Smooth muscle cell of the coronary artery (primary cell): ENCODE results near the gene KCMF1. TPM values are rescaled to one million over a fixed set of nuclear protein-coding genes. Genes with fewer than 3 reads are reported as not detected.

Experiments used
- total RNA-seq: library from RNA; depleted of rRNA; stranded (reverse); fragments of >200 nt; gene quantifications from 2 replicates; pipeline ENCODE4 v1.2.3, GENCODE V29; 2014; ENCODE audit warnings: low replicate concordance

Gene KCMF1
- total RNA-seq: 39.8 and 57.7 TPM in 2 replicates

GRCh38 chr2:84970868-84971509 is at the start of gene KCMF1:
Gene KCMF1 (plus strand): TSS chr2:84971161. CDS start chr2:84971452, 291 bp downstream.

Other genes with a start within 250 kb of the KCMF1 start
- gene TRABD2A, start 90.1 kb upstream of the KCMF1 start, total RNA-seq: 0.98 and 8.9 TPM in 2 replicates
- 2,721 and 14,913 TPM in 2 replicates for gene TMSB10, start 65.5 kb upstream of the KCMF1 start, total RNA-seq
- gene TCF7L1, start 162.2 kb downstream of the KCMF1 start, total RNA-seq: 1.9 and 2.0 TPM in 2 replicates